ENCODE results near the gene EEPD1.

EEPD1 gene

GRCh38 chr7:36336390-36336789 is 183.3 kb downstream of the EEPD1 start:
- no peak for TF ChIP-seq CTCF (conservative IDR thresholded peaks at IDR 0.05)
- no peak overlapping the region for H3K27ac ChIP-seq

GRCh38 chr7:36338256-36338655 is 185.2 kb downstream of the EEPD1 start:
- no peak overlapping the region for H3K27ac ChIP-seq
- no peak for TF ChIP-seq CTCF (conservative IDR thresholded peaks at IDR 0.05)

GRCh38 chr7:36343548-36343947 is 190.5 kb downstream of the EEPD1 start:
- no peak for TF ChIP-seq CTCF (conservative IDR thresholded peaks at IDR 0.05)
- H3K27ac ChIP-seq, result no peak overlapping the region

GRCh38 chr7:36344622-36345021 is 191.6 kb downstream of the EEPD1 start:
- no peak overlapping the region for H3K27ac ChIP-seq
- no peak for TF ChIP-seq CTCF (conservative IDR thresholded peaks at IDR 0.05)

- TF ChIP-seq CTCF (conservative IDR thresholded peaks at IDR 0.05), result no peak
- H3K27ac ChIP-seq, result no peak overlapping the region
Observed at GRCh38 chr7:36346260-36346831, 193.3 kb downstream of the EEPD1 start.

GRCh38 chr7:36348256-36348655 is 195.2 kb downstream of the EEPD1 start:
- H3K27ac ChIP-seq, result no peak overlapping the region
- TF ChIP-seq CTCF (conservative IDR thresholded peaks at IDR 0.05), result no peak

- H3K27ac ChIP-seq, result no peak overlapping the region
- no peak for TF ChIP-seq CTCF (conservative IDR thresholded peaks at IDR 0.05)
Observed at GRCh38 chr7:36348771-36349170, 195.7 kb downstream of the EEPD1 start.

Data from VCaP (cell line).